Ovary (tissue), 3 donors: ENCODE data around the gene DENND2D.

Experiments
- CTCF ChIP-seq, 3 donors: fragments of 450-650 bp in 2 of 3; fragments of 200-600 bp in 1 of 3; IDR thresholded peaks; one replicate each; pipeline versions ENCODE4 v1.5.1 to v1.8.0; 2016 to 2022; ENCODE audit warnings: antibody characterized with exemption in 3 of 3, mild to moderate bottlenecking in 1 of 3
- POLR2A ChIP-seq: fragments of 450-650 bp; IDR thresholded peaks from one replicate; pipeline ENCODE4 v1.6.1; 2017; ENCODE audit warnings: antibody characterized with exemption, mild to moderate bottlenecking, moderate library complexity
- donor health status: DM: no; HTN: no; CAD: no.

GRCh38 chr1:111183308-111184069 lies 17.0 kb downstream of the DENND2D start:
- TF ChIP-seq CTCF (IDR thresholded peaks at IDR 0.05) (no peak), POLR2A (no peak)
